GM19455 (cell line): ENCODE results near the gene ARID1B.
A peak's percentile ranks its signal among the peaks of the same experiment; 100 is the strongest.

Experiments used
- ATAC-seq: cut with Tn5 transposase; IDR thresholded peaks from one replicate; pipeline ENCODE4 v1.9.1; 2021; ENCODE audit not compliant: unreplicated experiment

ARID1B gene

DNA sequence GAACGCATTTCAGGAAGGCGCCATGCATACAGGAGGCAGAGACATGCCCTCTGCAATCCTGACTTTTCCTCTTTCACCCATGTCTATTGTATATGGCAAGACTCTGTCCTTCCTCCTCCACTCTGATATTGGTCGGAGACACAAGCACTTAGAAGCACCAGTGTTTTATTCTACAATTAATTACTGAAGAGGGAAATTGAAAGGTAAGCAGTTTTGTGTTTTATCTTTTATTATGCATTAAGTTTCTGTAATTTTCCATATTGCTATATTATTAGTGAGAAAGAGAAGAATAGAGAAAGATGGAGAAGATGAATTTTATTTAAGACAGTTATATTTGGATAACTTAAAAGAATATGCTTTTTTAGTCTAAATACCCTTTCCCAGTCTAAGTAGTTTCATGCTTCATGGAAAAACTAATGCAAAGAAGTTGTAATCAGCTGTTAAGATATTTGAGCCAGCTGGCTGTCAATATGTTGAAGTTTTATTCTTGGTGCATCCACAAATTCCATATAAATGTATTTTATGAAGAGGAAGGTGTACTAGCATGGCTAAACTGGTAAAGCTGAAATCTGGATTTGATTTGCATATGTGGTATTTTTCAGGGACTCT is 13.6 kb downstream of the ARID1B start:
- ATAC-seq = no peak

DNA sequence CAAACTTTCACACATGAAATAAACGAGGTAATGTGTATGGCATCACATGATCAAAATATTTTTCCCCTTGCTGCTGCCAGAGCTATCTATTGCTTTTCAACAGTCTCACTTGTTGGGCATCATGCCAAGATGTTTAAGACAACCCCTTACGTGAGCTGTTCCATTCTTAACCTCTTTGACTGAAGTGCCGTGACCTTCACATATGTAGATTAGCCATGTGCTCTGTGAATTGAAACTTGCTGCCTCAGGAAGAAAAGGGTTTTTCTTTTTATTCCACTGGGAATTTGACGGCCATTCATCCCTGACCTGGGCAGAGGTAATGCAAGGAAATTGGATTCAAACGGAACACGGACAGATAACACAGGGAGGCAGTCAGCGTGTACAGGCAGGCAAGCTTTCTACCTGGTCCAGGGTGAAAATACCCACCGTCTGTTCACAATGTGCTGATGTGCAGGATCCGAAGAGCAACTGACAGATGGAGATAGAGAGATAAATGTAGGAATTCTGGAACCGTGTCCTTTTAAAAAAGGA is 14.2 kb downstream of the ARID1B start:
- no peak for ATAC-seq

DNA sequence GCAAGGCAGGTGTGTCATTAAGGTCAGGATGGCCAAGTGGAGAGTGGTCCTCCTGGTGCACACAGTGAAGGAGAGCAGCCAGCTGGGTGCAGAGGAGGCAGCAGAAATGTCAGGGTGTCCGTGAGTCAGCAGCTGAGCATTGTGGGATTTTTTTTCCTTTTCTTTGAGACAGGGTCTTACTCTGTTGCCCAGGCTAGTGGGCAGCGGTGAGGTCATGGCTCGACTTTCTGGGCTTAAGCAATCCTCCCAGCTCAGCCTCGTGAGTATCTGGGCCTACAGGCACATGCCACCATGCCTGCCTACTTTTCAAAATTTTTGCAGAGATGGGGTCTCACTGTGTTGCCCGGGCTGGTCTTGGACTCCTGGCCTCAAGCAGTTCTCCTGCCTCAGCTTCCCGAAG is 16.0 kb downstream of the ARID1B start:
- no peak for ATAC-seq

DNA sequence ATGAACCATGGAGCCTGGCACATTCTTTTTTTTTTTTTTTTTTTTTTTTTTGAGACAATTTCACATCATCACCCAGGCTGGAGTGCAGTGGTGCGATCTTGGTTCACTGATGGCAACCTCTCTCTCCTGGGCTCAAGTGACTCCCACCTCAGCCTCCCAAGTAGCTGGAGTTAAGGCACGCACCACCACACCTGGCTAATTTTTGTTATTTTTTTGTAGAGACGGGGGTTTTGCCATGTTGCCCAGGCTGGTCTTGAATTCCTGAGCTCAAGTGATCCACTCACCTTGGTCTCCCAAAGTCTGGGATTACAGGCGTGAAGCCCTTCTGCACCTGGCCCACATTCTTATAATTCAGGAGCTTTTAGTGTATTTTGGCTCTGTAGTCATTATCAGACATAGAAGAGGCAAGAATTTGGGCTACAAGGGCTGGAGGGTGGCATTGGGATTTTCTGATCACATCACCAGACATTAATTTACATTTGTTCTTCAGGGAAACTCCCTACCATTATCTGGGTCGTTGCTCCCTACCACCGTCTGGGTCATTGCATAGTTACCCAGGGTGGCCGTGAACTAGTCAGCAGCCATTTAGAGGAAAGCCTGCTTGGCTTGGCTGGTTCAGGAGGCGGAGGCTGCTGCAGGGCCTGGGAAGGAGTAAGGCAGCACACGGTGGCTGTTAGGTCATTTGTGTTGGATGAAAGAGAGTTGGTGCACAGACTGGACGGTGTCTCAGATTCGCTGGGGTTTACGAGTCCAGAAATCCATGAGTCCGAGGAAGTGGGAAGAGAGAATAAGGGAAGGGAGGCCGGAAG is 17.6 kb downstream of the ARID1B start:
- ATAC-seq = no peak

DNA sequence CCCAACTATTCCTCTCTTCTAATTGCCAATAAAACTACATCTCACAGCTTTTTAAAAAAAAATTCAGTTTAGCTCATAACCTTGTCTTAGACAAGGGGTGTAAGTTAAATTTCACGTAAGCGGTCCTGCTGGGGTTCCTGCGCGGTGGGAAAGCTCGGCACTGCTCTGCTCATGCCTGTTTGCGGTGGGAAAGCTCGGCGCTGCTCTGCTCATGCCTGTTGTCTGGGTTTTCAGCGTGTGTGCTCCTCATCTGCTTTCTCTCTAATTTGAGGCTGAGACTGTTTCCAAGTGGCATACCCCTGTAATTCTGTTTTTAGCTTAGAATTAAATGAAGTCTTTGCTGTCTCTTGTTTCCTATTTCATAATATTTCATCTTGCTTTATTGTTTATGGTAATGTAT is 18.6 kb downstream of the ARID1B start:
- no peak for ATAC-seq

DNA sequence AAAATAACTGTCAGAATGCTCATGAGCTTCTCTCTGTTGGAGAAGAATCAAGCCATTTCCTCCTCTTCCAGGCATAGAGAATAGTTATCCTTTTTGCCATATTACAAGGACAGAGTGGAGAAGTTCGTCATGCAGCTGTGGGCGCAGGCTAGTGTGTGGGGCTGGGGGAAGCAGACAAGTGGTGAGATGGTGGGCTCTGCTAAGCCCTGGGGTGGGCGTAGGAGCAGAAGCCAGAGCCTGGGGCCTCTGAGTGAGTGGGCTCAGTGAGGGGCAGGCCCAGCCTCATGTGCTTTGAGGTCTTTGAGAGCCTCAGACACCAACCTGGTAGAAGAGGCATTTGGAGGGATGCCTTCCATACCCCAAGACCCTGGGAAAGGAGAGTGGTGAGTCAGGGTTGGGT is 19.4 kb downstream of the ARID1B start:
- ATAC-seq = no peak

DNA sequence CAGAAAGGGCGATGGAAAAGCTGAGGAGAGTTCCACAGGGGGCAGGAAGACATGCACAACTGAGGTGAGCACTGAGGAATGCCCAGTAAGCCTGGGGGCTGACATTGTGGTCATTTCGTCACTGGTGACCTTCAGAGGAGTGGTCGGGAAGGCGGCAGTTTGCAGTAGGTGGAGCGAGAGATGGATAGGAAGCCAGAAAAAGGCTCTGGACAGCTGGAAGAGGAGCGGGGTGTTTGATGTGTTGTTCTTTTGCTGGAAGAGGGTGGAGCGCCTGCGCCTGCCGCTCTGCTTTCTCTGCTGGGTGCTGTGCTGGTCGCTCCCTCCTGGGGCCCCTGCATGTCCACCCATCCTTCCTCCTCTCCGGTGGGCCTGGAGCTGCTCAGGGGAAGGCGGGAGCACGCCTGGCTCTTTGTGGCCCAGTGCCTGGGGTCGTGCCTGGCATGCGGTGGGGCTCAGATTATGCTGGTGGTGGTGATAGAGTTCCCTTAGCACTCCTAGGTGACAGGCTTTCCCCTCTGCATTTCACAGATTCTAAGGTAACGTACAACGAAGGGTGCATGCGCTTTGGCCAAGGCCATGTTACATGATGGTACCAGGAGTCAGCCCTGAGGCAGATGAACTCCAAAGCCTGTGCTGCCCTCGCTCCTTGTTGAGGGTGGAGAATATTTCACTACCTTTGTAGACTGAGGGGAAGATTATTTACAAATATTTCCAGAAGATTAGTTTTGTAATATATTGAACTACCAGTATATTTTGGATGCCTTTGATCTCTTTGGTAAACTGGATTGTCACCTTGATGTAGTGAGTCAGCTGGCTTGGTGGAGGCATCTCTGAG is 20.9 kb downstream of the ARID1B start:
- no peak for ATAC-seq

DNA sequence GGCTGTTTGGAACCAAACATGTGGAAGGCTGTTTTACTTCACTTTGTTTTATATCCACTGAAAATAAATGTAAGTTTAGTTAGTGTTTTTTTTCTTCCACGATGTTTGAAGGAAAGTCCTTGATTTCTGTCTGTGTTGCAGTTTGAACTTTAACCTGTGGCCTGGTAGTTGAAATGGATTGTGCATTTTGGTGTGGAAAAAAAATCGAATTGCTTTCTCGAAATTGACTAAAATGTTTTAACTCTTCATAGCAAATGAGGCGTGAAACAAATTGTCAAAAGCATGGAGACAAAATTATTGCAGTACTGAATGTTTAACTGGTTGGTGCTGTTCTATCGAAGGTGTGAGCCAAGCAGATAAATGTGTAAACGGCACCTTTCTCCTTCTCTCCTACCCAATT is 24.5 kb downstream of the ARID1B start:
- ATAC-seq = no peak

DNA sequence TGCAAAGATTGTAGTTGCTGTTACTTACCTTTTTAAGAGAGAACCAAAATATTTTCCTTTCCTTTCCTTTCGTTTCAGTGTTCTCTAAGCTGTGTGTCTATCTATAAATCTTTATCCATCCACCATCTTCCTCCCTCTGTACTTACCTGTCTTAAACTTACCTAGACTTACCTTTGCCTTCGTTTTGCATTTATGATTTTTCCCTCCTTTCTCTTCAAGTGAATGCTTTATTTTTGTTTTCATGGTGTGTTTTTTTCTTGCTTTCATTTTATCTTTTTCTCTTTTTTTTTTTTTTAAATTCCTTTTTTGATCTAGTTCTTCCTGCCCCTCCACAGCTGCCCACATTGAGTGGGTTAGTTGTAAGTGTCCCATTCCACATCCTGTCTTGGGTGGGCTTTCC is 26.2 kb downstream of the ARID1B start:
- no peak for ATAC-seq

DNA sequence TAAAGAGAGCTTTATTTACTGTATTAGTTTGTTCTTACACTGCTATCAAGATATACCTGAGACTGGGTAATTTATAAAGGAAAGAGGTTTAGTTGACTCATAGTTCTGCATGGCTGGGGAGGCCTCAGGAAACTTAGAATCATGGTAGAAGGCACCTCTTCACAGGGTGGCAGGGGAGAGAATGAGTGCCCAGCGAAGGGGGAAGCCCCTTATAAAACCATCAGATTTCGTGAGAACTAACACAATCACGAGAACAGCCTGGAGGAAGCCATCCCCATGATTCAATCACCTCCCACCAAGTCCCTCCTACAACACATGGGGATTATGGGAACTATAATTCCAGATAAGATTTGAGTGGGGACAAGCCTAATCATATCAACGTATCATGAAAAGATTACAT is 27.2 kb downstream of the ARID1B start:
- no peak for ATAC-seq

DNA sequence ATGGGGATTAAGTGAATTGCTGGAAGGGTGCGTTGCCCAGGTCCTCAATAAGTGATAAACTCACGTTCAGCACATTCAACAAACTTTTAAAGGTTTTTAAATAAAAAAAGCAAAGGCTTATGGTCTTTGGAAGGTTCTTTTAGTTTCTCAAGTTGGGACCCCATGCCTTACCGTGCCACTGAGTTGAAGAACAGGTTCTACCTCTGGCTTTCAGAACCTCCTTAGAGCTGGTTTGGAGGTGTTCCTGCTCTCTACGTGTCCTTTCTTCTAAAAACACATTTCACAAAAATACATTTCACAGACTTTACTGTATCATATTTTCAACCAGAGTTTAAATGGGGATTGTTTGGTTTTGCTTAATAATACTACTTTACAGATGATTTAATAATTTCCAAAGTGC is 29.0 kb downstream of the ARID1B start:
- no peak for ATAC-seq

DNA sequence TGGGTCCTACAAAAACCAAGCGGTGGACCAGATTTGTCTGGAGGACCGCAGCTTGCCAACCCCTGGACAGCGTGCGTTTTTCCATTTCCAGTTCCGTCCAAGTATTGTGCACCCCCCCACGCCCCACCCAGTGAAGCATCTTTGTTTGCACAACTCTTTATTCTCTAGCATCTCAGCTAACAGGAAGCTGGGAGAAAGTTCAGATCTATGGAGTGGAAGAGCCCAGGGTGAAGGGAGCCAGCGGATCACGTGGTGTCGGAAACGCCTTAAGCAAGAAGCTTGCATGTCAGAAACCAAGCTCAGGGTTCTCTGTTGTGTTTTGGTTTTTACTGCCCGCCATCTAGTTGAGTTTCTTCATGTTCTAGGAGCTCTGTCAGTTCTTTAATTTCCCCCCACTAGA is 29.9 kb downstream of the ARID1B start:
- no peak for ATAC-seq

DNA sequence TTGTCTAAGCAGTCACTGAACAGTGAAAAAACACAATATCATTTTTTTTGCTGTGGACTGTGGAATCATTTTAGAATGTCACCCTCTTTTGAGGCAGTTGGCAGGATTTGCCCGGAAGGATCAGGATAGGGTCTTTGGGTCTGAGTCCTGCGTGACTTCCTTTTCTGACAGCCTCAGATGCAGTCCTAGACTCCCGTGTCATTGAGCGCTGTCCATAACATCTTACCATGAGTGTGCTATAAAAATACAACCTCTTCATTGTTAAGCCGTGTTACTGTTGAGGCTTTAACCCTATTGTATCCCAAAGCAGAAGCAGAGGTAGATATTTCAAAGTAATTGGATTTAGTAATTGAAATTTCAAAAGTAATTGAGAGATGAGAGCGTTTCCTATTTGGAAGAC is 30.6 kb downstream of the ARID1B start:
- no peak for ATAC-seq

DNA sequence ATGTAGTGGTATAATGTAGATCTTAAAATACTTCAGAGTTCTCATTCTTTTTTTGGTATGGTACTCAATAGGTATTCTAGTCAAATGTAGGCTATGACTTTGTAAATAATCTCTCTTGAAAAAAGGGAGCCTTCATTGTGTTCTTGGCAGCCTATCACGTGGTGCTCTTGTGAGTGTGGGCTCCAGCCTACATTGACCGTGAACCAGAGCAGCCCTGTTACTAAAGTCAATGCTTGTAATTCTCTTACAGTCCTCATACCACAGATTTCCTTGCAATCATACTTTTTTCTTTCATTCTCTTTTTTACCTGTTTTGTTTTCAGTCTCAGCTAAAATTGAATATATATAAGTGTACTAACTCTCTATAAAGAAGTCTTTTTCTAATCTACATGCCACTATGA is 31.1 kb downstream of the ARID1B start:
- ATAC-seq = no peak

DNA sequence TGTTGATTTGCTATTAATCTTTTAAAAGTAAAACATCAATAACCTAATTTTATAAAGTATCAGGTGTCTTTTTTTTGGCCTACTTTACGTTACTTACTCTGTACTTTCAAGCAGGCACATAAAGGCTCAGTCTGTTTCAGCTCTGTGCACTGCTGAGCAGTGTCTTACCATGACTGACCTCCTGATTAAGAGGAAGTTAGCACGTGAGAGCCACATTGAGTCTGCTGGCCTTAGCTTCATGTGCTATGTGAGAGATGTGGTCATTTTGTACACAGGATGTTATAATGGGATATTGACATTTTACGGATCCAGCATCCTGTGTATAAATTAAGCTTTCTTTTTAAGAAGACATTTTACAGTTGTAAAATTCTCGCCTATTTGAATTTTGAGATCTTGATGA is 31.9 kb downstream of the ARID1B start:
- ATAC-seq = peak; percentile 83

DNA sequence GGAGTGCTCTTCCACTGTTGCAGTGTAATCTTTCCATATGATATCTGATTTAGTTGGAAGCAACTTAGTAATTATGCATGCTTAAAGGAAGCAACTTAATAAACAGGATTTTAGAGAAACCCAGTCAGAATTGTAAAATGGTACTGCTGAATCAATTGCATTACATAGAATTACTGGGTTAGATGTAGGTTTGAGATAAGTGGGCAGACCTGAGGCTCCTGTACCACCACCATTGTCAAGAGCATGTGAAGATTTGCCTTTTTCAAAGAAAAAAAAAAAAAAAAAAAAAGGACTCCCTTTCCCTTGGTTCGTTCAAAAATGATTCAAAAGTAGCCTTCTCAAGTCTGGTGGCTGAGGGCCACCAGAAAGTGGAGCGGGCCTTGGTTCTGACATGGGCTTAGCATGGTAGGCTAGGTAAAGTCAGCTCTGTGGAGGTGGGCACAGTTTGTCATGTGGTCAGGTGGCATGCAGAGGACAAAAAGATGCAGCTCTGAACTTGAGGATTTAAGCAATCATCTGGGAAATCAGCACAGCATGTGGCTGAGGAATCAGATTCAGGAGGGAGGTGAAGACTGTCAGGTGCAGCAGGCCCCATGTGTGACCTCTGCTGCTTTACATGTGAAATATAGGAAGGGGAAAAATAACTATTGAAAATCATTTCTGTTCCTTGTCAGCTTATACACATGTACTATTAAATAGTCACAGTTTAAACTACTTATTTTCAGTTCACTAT is 32.4 kb downstream of the ARID1B start:
- no peak for ATAC-seq

DNA sequence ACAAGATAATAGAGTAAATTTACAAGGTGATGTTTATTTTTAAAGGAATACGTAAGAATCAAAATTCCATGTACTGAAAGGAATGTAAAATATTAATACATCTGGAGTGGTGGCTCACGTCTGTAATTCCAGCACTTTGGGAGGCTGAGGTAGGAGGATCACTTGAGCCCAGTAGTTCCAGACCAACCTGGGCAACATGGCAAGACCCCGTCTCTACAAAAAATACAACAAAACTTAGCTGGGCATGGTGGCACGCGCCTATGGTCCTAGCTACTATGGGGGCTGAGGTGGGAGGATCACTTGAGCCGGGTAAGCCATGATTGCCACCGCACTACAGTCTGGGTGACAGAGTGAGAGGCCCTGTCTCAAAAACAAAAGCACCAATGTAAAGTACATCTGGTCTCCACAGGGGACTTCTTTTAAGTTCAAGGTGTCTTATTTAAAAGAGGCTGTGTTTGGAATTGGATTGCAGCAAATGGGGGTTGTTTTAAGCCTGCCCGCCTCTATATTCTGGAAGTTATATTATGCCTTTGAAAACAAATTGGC is 36.9 kb downstream of the ARID1B start:
- no peak for ATAC-seq

DNA sequence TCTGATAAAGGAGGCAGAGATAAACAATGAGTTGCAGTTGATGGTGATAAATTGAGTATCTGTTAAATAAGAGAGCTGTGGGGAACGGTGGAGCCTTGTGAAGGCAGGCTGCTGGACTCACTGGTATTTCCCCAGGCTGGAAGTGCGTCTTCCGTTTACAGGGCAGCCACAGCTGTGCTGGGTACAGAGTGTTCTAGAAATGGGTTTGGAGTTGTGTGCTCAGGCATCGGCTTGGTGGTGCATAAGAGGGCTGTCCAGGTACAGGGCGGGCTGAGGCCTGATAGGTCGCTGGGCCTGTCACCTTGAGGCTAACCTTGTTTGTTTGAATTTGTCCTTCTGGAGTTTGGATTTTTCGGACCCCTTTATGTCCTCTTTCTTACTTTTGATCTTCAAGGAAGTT is 39.3 kb downstream of the ARID1B start:
- no peak for ATAC-seq

DNA sequence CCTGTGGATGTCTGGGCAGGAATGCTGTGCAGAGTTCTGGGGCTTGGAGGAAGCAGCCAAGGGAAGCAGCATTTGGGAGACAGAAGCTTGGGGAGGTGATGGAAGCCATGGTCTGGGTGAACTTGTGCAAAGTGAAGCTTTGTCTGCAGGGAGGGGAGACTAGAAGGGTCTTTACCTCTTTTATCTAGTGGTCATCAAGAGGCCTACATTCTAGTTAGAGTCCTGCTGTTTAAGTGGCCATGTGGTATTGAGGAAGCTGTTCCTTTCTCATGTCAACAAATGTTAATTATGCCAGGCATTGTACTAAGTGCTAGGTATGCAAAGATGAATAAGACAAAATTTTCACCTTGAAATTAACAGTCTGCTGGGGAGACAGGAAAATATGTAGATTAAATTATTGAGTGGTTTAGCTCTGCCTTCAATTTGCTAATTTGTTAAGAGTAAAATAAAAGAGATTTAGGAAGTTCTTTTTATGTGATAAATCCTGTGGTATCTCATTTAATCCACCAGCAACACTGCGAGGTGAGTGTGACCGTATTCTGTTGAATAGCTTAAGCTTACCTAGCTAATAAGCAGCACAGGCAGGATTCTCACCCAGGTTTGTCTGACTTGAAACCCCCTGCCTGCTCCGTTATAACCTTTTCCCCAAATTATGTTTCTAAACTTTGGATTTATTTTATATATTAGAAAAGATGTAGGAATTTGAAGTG is 43.1 kb downstream of the ARID1B start:
- no peak for ATAC-seq

DNA sequence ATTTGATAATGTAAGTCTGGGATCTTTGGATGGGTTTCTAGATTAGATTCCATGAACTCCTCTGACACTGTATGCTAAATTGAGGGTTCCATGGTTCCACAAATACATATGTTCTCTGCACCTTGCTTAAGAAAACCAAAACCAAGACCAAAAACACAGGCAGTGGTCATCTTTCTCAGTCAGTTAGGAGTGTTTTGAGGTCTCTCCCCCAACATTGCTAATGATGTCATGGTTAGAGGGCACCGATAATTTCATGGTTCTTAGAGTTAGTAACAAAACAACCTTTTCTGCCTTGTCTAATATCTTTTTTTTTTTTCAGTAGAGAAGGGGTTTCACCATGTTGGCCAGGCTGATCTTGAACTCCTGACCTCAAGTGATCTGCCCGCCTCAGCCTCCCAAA is 44.5 kb downstream of the ARID1B start:
- no peak for ATAC-seq
